Endothelial cell of umbilical vein (primary cell): ENCODE measurements around the gene ITGB8. TPM values are rescaled to one million over a fixed set of nuclear protein-coding genes. Genes with fewer than 3 reads are reported as not detected.

Experiments
- BruUV-seq: library from RNA; stranded (reverse); fragments of 400-500 nt; replicated peaks from 2 replicates; lab custom pipeline; 2021; lab: Mats Ljungman, UMichigan
- CTCF ChIA-PET: fragments of 300-600, 350-600 bp; sonication (Branson Sonifier 250); formaldehyde crosslinking; loops from one replicate; lab custom pipeline; 2021; ENCODE audit warnings: antibody characterized with exemption, inconsistent platforms; lab: Charles Lee
- POLR2A ChIA-PET: fragments of 300-600, 350-600 bp; sonication (Branson Sonifier 250); formaldehyde crosslinking; loops from one replicate; lab custom pipeline; 2021; ENCODE audit warnings: antibody characterized with exemption, inconsistent platforms; lab: Charles Lee
- DNase-seq: peaks from one replicate; pipeline ENCODE4 v3.0.0-alpha.2; 2011; ENCODE audit warnings: low read depth, low spot score
- FAIRE-seq: peaks from 2 replicates; lab custom pipeline; 2011; peaks lifted over from hg19 to GRCh38; lab: Jason Lieb, UNC
- H2AFZ ChIP-seq: 2 replicates; pipeline ENCODE4 v1.6.0; 2012; ENCODE audit warnings: low read depth, low read length, control low read depth, inconsistent platforms
- H3K27ac ChIP-seq: 2 replicates; pipeline ENCODE4 v1.5.1; 2011; ENCODE audit warnings: low read depth, mild to moderate bottlenecking, control low read depth, low read length, moderate library complexity; ENCODE audit not compliant: insufficient read depth
- H3K27me3 ChIP-seq, 2 experiments: 2 replicates each; pipeline versions ENCODE4 v1.6.0 to v1.6.1; 2011; ENCODE audit warnings: low read length in 2 of 2, mixed read lengths in 1 of 2; ENCODE audit not compliant: control insufficient read depth in 2 of 2, insufficient read depth in 2 of 2
- H3K36me3 ChIP-seq, 2 experiments: 2 replicates in 1 of 2; 3 replicates in 1 of 2; pipeline ENCODE4 v1.5.1; 2011; ENCODE audit warnings: low read length in 2 of 2, mild to moderate bottlenecking in 1 of 2, moderate library complexity in 1 of 2; ENCODE audit not compliant: control insufficient read depth in 2 of 2, insufficient read depth in 2 of 2; ENCODE audit errors: extremely low read depth in 1 of 2
- H3K4me1 ChIP-seq: 3 replicates; pipeline ENCODE4 v1.5.1; 2011; ENCODE audit warnings: mild to moderate bottlenecking, low read length; ENCODE audit not compliant: control insufficient read depth, insufficient read depth; ENCODE audit errors: extremely low read depth
- H3K4me2 ChIP-seq: 2 replicates; pipeline ENCODE4 v1.6.1; 2011; ENCODE audit warnings: low read length, control low read depth, mixed read lengths; ENCODE audit not compliant: insufficient read depth
- H3K4me3 ChIP-seq, 3 experiments: fragments of 200-600 bp in 1 of 3; sonication (generic), shearing (Covaris generic) in 1 of 3; replicated peaks in 1 of 3; 2 replicates each; pipeline ENCODE4 v1.5.1; 2011 to 2016; ENCODE audit warnings: control low read depth in 3 of 3, low read length in 3 of 3, mild to moderate bottlenecking in 2 of 3, inconsistent platforms in 1 of 3, low read depth in 1 of 3, moderate library complexity in 1 of 3; ENCODE audit not compliant: insufficient read depth in 1 of 3
- H3K79me2 ChIP-seq: 2 replicates; pipeline ENCODE4 v1.6.0; 2012; ENCODE audit warnings: low read length, inconsistent platforms; ENCODE audit not compliant: control insufficient read depth, insufficient read depth
- H3K9ac ChIP-seq: replicated peaks from 2 replicates; pipeline ENCODE3; 2011; ENCODE audit warnings: low read length, control low read depth; ENCODE audit not compliant: insufficient read depth; ENCODE audit errors: extremely low read depth
- H3K9me1 ChIP-seq: replicated peaks from 3 replicates; pipeline ENCODE4 v1.6.0; 2011; ENCODE audit warnings: mild to moderate bottlenecking, low read length; ENCODE audit not compliant: control insufficient read depth, insufficient read depth; ENCODE audit errors: extremely low read depth
- H3K9me3 ChIP-seq: replicated peaks from 2 replicates; pipeline ENCODE4 v1.5.1; 2012; ENCODE audit warnings: low read length, inconsistent platforms; ENCODE audit not compliant: control insufficient read depth, insufficient read depth
- H4K20me1 ChIP-seq: replicated peaks from 2 replicates; pipeline ENCODE3; 2011; ENCODE audit warnings: mild to moderate bottlenecking, low read length; ENCODE audit not compliant: control insufficient read depth, insufficient read depth; ENCODE audit errors: extremely low read depth
- CTCF ChIP-seq, 2 donors: IDR thresholded peaks; 1 replicate in 1 of 2; 2 replicates in 1 of 2; pipeline ENCODE4 v1.5.1; 2011; ENCODE audit warnings: low read length in 2 of 2, mild to moderate bottlenecking in 2 of 2, moderate library complexity in 2 of 2, control low read depth in 1 of 2, inconsistent platforms in 1 of 2, low read depth in 1 of 2; ENCODE audit not compliant: insufficient read depth in 1 of 2; ENCODE audit errors: extremely low read depth in 1 of 2
- EZH2 ChIP-seq: IDR thresholded peaks from 2 replicates; pipeline ENCODE4 v1.6.1; 2012; ENCODE audit warnings: borderline replicate concordance, low read depth, mild to moderate bottlenecking, moderate library complexity, low read length, inconsistent platforms; ENCODE audit not compliant: severe bottlenecking
- FOS ChIP-seq: IDR thresholded peaks from 2 replicates; pipeline ENCODE4 v1.6.1; 2011; ENCODE audit warnings: mild to moderate bottlenecking, low read length, moderate library complexity, borderline replicate concordance; ENCODE audit not compliant: insufficient read depth
- JUN ChIP-seq: IDR thresholded peaks from 2 replicates; pipeline ENCODE4 v1.6.1; 2011; ENCODE audit warnings: borderline replicate concordance, low read depth; ENCODE audit not compliant: insufficient read length, insufficient read depth
- MAX ChIP-seq: IDR thresholded peaks from 2 replicates; pipeline ENCODE4 v1.6.1; 2011; ENCODE audit not compliant: insufficient read depth, insufficient read length
- MYC ChIP-seq: IDR thresholded peaks from one replicate; pipeline ENCODE4 v1.6.1; 2011; ENCODE audit warnings: mild to moderate bottlenecking, low read depth, low read length
- POLR2AphosphoS5 ChIP-seq: IDR thresholded peaks from 2 replicates; pipeline ENCODE4 v1.6.1; 2012; ENCODE audit warnings: low read depth, mild to moderate bottlenecking, control low read depth, low read length, moderate library complexity; ENCODE audit not compliant: insufficient read depth
- dilution Hi-C: fragments of 300-500 bp; cut with MboI; formaldehyde crosslinking; loops from one replicate; pipeline ENCODE4 v1.15.0; 2019; ENCODE audit warnings: low sequenced_read_pairs; ENCODE audit not compliant: extremely low pct_ligation_motif_present
- intact Hi-C: fragments of 100-400 bp; cut with micrococcal nuclease; formaldehyde crosslinking; loops from one replicate; pipeline ENCODE4 v1.10.0; 2022
- polyA plus RNA-seq, 4 experiments: library from polyadenylated mRNA; depleted of rRNA in 3 of 4; stranded (reverse) in 3 of 4; unstranded in 1 of 4; fragments of >200 nt; gene quantifications; 2 replicates each; pipeline versions ENCODE4 v1.2.1 to v1.2.3, GENCODE V29; 2011 to 2012; ENCODE audit warnings: missing spikeins in 1 of 4
- total RNA-seq: library from RNA; stranded (reverse); gene quantifications from 2 replicates; pipeline ENCODE4 v1.2.3, GENCODE V29; 2021

The ITGB8 gene
- total and polyA plus RNA-seq, 2 donors (not counting 3 experiments of a cell fraction or from before 2014, with no cell fraction given): 2.9 to 8.2 TPM

GRCh38 chr7:20412032-20412431 is 81.3 kb downstream of the ITGB8 start:
- Histone ChIP-seq H2AFZ (no peak overlapping the region), H3K79me2 (no peaks in the 10 kb centered on the region), H3K27ac (no peak overlapping the region), H3K27me3 (no peaks in the 10 kb centered on the region), H3K9me1 (no peaks in the 10 kb centered on the region), H3K9ac (no peak overlapping the region), H3K4me3 (no peak overlapping the region), H3K36me3 (no peaks in the 10 kb centered on the region), H3K4me1 (peaks cover 21% of the 10 kb centered on the region), H4K20me1 (no peaks in the 10 kb centered on the region), H3K4me2 (no peak overlapping the region), H3K9me3 (no peaks in the 10 kb centered on the region)
- CTCF ChIA-PET: interaction anchor here (0.7 to 1.4 kb wide), 3 partner anchors 10 to 494 kb away, joined by 3 to 6 read pairs (median 3); no protein-coding TSS in a partner anchor
- POLR2A ChIA-PET: interaction anchor here (0.6 kb wide), 1 partner anchor 185 kb away, joined by 3 read pairs; no protein-coding TSS in a partner anchor
- TF ChIP-seq CTCF (IDR thresholded peaks at IDR 0.05; ENCODE audit: extremely low read depth in 1 of 2, insufficient read depth in 1 of 2, low read depth in 1 of 2, low read length in 2 of 2) (no peak), FOS (peak; percentile 27)
- DNase-seq (peak; percentile 76), FAIRE-seq (no peak)
- no TSS peak for BruUV-seq
- dilution Hi-C loops: no loop called here
- intact Hi-C loops: no loop called here

DNA sequence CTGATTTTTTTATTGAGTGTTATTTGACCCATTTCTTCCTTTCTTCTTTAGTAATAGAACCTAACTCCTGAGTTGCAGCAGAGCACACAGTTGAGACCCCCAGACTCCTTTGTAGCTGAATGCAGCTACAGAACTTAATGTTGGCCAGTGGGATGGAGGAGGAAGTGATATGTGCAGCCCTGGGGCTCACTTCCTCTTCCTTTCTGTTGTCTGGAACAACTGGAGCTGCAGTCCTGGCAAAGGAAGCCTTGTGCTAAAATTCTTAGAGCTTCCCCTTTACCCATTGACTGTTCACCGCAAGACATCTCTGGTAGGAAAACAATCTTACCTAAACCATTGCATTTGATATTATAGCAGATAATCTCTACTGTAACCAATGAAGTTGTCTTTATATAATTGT is 86.6 kb downstream of the ITGB8 start:
- Histone ChIP-seq H3K4me1 (no peaks in the 10 kb centered on the region), H3K27ac (no peak overlapping the region), H3K27me3 (no peaks in the 10 kb centered on the region), H3K36me3 (no peaks in the 10 kb centered on the region), H3K4me3 (no peak overlapping the region), H2AFZ (no peak overlapping the region), H3K9me3 (no peaks in the 10 kb centered on the region), H4K20me1 (no peaks in the 10 kb centered on the region), H3K79me2 (no peaks in the 10 kb centered on the region), H3K9me1 (no peaks in the 10 kb centered on the region), H3K4me2 (no peak overlapping the region), H3K9ac (no peak overlapping the region)
- FAIRE-seq: no peak
- DNase-seq: no peak
- BruUV-seq: no TSS peak
- TF ChIP-seq POLR2AphosphoS5: no peak
- no peak for TF ChIP-seq MYC
- no peak for TF ChIP-seq MAX
- no peak for TF ChIP-seq CTCF (IDR thresholded peaks at IDR 0.05; ENCODE audit: extremely low read depth in 1 of 2, insufficient read depth in 1 of 2, low read depth in 1 of 2, low read length in 2 of 2)
- no peak for TF ChIP-seq FOS
- no peak for TF ChIP-seq EZH2
- no peak for TF ChIP-seq JUN
- intact Hi-C loops (no loop called here), dilution Hi-C loops (no loop called here)
- ChIA-PET POLR2A (no interaction called here), CTCF (interaction anchor here (1.0 kb wide), 1 partner anchor 181 kb away, joined by 3 read pairs; no protein-coding TSS in a partner anchor)
